MM.1S (cell line): ENCODE data around the gene PPP1R15A.

ENCODE experiments used
- DNase-seq: peaks from one replicate; pipeline ENCODE4 v3.0.0-alpha.2; 2015
- H2AFZ ChIP-seq: fragments of 300-600 bp; sonication (generic); 2 replicates; pipeline ENCODE4 v1.6.0; 2016; ENCODE audit warnings: antibody characterized with exemption, low read length
- H3F3A ChIP-seq: fragments of 300-600 bp; sonication (generic); 2 replicates; pipeline ENCODE4 v1.6.1; 2016; ENCODE audit warnings: mild to moderate bottlenecking, antibody characterized with exemption, low read length, moderate library complexity, mixed read lengths; ENCODE audit not compliant: insufficient read depth
- H3K27ac ChIP-seq: fragments of 300-600 bp; sonication (generic); 2 replicates; pipeline ENCODE4 v1.5.1; 2016; ENCODE audit warnings: mild to moderate bottlenecking, low read length
- H3K27me3 ChIP-seq: fragments of 300-600 bp; sonication (generic); replicated peaks from 2 replicates; pipeline ENCODE4 v1.6.0; 2016; ENCODE audit warnings: low read length; ENCODE audit not compliant: insufficient read depth
- H3K36me3 ChIP-seq: fragments of 300-600 bp; sonication (generic); replicated peaks from 2 replicates; pipeline ENCODE4 v1.6.1; 2016; ENCODE audit warnings: mild to moderate bottlenecking, low read length, mixed read lengths; ENCODE audit not compliant: insufficient read depth
- H3K4me1 ChIP-seq: fragments of 300-600 bp; sonication (generic); 2 replicates; pipeline ENCODE4 v1.6.1; 2016; ENCODE audit warnings: low read length, mixed read lengths
- H3K4me2 ChIP-seq: fragments of 300-600 bp; sonication (generic); 2 replicates; pipeline ENCODE4 v1.6.0; 2016; ENCODE audit warnings: low read depth, low read length
- H3K4me3 ChIP-seq: fragments of 300-600 bp; sonication (generic); 2 replicates; pipeline ENCODE4 v1.5.1; 2016; ENCODE audit warnings: low read length, mixed read lengths
- H3K79me2 ChIP-seq: fragments of 300-600 bp; sonication (generic); 2 replicates; pipeline ENCODE4 v1.6.1; 2016; ENCODE audit warnings: mixed run types, low read length, mixed read lengths
- H3K9ac ChIP-seq: fragments of 300-600 bp; sonication (generic); 2 replicates; pipeline ENCODE4 v1.6.1; 2016; ENCODE audit warnings: low read length, mixed read lengths
- H3K9me2 ChIP-seq: fragments of 300-600 bp; sonication (generic); replicated peaks from 2 replicates; pipeline ENCODE4 v1.6.1; 2016; ENCODE audit warnings: mild to moderate bottlenecking, low read length, mixed read lengths; ENCODE audit not compliant: insufficient read depth
- H3K9me3 ChIP-seq: fragments of 300-600 bp; sonication (generic); replicated peaks from 2 replicates; pipeline ENCODE4 v1.6.1; 2016; ENCODE audit warnings: mild to moderate bottlenecking, low read length, mixed read lengths; ENCODE audit not compliant: insufficient read depth
- H4K20me1 ChIP-seq: fragments of 300-600 bp; sonication (generic); 2 replicates; pipeline ENCODE4 v1.6.1; 2016; ENCODE audit warnings: mild to moderate bottlenecking, low read length, moderate library complexity, mixed read lengths; ENCODE audit not compliant: insufficient read depth
- CTCF ChIP-seq: fragments of 300-600 bp; sonication (generic); IDR thresholded peaks from 2 replicates; pipeline ENCODE4 v1.5.1; 2016; ENCODE audit warnings: antibody characterized with exemption, low read length, mixed read lengths
- EZH2 ChIP-seq: fragments of 300-600 bp; sonication (generic); optimal IDR thresholded peaks from 2 replicates; pipeline ENCODE3; 2017; ENCODE audit warnings: low read depth, mild to moderate bottlenecking, antibody characterized with exemption, low read length, mixed read lengths
- EZH2phosphoT487 ChIP-seq: fragments of 300-600 bp; sonication (generic); IDR thresholded peaks from 2 replicates; pipeline ENCODE4 v1.6.1; 2018; ENCODE audit warnings: antibody characterized with exemption, low read length

The PPP1R15A gene

GRCh38 chr19:48833977-48834376 lies 38.2 kb upstream of the PPP1R15A start:
- TF ChIP-seq EZH2phosphoT487 (no peak), EZH2 (no peak), CTCF (no peak)
- no peak overlapping the region for H3K4me3 ChIP-seq
- H2AFZ ChIP-seq = no peak overlapping the region
- no peaks in the 10 kb centered on the region for H4K20me1 ChIP-seq
- peaks cover 8% of the 10 kb centered on the region; the same call in 1 of the 2 replicates for H3K27me3 ChIP-seq
- H3F3A ChIP-seq = 0 out of 2 replicates have a peak, but pooled peaks cover 3% of the 10 kb centered on the region
- H3K36me3 ChIP-seq = no peaks in the 10 kb centered on the region
- no peak overlapping the region for H3K4me2 ChIP-seq
- H3K9me3 ChIP-seq = no peaks in the 10 kb centered on the region
- no peak overlapping the region for H3K9ac ChIP-seq
- H3K79me2 ChIP-seq = no peaks in the 10 kb centered on the region
- no peak for DNase-seq
- H3K4me1 ChIP-seq = no peaks in the 10 kb centered on the region
- H3K27ac ChIP-seq = no peak overlapping the region
- H3K9me2 ChIP-seq = no peaks in the 10 kb centered on the region

- Histone ChIP-seq H2AFZ (peak overlapping the region; percentile 71), H3K36me3 (no peaks in the 10 kb centered on the region), H3K9ac (peak overlapping the region; percentile 44; the same call in 1 of the 2 replicates), H3K27me3 (peaks cover 8% of the 10 kb centered on the region; the same call in 1 of the 2 replicates), H3K9me3 (no peaks in the 10 kb centered on the region), H3K4me1 (no peaks in the 10 kb centered on the region), H3K79me2 (no peaks in the 10 kb centered on the region), H3K27ac (no peak overlapping the region), H3K4me2 (peak overlapping the region; percentile 87), H4K20me1 (no peaks in the 10 kb centered on the region), H3F3A (0 out of 2 replicates have a peak, but pooled peaks cover 3% of the 10 kb centered on the region), H3K9me2 (no peaks in the 10 kb centered on the region), H3K4me3 (peak overlapping the region; percentile 56)
- no peak for TF ChIP-seq EZH2phosphoT487
- peak; percentile 91 for TF ChIP-seq CTCF
- peak; percentile 88 for DNase-seq
These were observed 36.5 kb upstream of the PPP1R15A start for GRCh38 chr19:48835734-48836088.

DNA sequence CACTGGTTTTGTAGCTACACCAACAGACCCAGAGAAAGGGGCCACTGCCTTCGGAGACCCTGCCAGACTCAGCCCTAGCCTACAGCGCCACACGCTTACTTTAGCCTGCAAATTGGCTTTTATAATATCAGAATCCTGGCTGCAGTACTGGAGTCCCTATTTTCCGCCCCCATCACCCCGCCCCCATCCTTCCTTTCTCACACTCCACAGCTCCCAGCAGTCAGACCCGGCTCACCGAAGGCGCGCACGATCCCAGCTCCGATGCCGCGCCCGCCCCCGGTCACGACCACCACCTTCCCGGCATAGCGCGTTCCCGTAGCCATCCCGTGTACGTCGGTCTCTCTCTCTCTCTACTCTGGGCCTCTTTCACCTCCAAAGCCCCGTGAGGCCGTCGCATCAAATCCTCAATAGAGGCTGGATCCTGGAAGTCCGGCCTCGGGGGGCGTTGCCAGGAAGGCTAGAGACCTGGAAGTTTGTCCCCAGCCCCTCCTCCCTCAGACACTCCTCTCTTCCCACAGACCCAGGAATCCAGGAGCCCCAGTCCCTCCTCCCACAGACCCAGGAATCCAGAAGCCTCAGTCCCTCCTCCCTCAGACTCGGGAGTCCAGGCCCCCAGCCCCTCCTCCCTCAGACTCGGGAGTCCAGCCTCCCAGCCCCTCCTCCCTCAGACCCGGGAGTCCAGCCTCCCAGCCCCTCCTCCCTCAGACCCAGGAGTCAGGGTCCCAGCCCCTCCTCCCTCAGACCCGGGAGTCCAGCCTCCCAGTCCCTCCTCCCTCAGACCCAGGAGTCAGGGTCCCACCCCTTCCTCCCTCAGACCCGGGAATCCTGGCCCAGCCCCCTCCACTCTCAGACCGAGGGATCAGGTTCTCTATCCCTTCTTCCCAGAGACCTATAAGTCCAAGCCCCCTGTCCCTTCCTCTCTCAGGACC lies 35.9 kb upstream of the PPP1R15A start, which contains the start of gene HSD17B14:
Gene HSD17B14 (minus strand): TSS at position 403 of the 929 bp plus-strand sequence. CDS start 80 bp downstream, at position 323.
- Histone ChIP-seq H3F3A (0 out of 2 replicates have a peak, but pooled peaks cover 3% of the 10 kb centered on the region), H3K9me3 (no peaks in the 10 kb centered on the region), H3K27me3 (peaks cover 8% of the 10 kb centered on the region; the same call in 1 of the 2 replicates), H3K79me2 (no peaks in the 10 kb centered on the region), H3K4me1 (no peaks in the 10 kb centered on the region), H3K4me3 (peak within 1 kb of the TSS; percentile 56), H3K27ac (no peak within 1 kb of the TSS), H3K36me3 (no peaks in the 10 kb centered on the region), H2AFZ (peak within 1 kb of the TSS; percentile 71), H3K9me2 (no peaks in the 10 kb centered on the region), H4K20me1 (no peaks in the 10 kb centered on the region), H3K9ac (peak within 1 kb of the TSS; percentile 44; the same call in 1 of the 2 replicates), H3K4me2 (peak within 1 kb of the TSS; percentile 87)
- TF ChIP-seq CTCF (no peak), EZH2 (no peak), EZH2phosphoT487 (no peak)
- no peak for DNase-seq
